ENCODE results near the gene GOLPH3.

Gene GOLPH3

DNA sequence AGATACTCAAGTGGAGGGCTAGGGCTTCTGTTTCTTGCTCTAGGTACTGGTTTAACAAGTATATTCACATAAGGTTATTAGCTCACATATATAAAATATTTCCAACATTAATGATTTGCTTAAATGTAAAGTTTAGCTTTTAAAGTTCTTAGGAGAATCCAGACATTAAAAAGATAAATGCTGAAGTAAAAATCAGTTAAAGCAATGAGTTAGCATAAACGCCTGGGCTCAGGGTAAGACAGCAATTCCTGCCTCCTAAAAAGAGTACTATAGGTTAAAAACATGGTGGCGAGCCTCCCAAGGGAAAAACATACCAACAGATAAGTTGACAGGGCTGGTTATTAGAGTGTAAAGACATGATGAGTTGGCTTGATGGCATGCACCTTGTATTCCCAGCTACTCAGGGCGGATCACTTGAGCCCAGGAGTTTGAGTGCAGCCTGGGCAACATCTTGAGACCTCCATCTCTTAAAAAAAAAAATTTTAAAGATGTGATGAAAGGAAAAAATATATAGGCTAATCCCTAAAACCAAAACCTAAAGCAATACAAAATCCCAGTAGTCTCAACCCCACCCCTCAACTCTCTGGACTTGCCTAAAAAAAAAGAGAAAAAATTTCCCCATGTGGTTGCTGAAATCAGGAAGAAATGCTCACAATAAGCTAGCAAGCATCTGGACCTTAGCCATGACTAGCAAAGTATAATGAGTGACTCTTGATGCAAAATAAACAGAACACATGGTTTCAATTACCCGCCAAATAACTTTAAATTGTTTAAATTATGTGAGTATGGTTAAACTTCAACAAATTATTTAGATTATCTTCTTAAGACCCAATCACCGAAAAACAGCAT is 3.6 kb downstream of the GOLPH3 start:
- no peak for DNase-seq

- no peak for DNase-seq
Measured at GRCh38 chr5:32168460-32169033, 5.6 kb downstream of the GOLPH3 start.

GRCh38 chr5:32165597-32165996 is 8.5 kb downstream of the GOLPH3 start:
- no peak for DNase-seq

- no peak for DNase-seq
Measured at GRCh38 chr5:32163785-32164184, 10.3 kb downstream of the GOLPH3 start.

DNA sequence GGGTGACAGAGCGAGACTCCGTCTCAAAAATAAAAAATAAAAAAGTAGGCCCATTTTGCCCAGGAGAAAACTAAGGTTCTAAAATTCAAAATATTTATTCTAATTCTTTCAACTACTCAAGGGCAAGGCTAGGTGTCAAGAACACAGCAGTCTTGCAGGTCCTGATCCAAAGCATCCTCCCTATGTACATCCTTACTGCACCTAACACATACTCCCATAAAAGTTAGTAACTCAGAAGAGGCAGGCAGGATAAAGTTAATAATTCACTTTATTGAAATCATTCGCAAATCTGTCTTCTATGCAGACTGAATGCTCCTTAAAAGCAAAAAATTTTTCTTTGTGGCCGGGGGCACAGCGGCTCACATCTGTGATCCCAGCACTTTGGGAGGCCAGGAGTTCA is 11.1 kb downstream of the GOLPH3 start:
- no peak for DNase-seq

GRCh38 chr5:32160228-32160627 is 13.9 kb downstream of the GOLPH3 start:
- no peak for DNase-seq

- no peak for DNase-seq
Measured at GRCh38 chr5:32159328-32160072, 14.6 kb downstream of the GOLPH3 start.

DNA sequence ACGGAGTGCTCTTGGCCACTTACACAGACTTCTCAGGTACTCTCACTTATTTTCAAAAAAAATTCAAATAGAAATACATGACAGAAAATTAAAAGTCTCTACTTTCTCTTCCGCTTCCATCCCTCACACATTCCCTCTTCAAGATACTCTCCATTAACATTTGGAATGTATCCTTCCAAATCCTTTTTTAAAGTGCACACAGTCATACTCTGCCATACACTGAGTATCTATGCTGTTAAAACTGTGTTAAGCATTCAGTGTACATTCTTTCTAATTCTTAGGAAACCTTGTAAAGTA is 15.5 kb downstream of the GOLPH3 start:
- no peak for DNase-seq

- no peak for DNase-seq
Measured at GRCh38 chr5:32157078-32157477, 17.0 kb downstream of the GOLPH3 start.

DNA sequence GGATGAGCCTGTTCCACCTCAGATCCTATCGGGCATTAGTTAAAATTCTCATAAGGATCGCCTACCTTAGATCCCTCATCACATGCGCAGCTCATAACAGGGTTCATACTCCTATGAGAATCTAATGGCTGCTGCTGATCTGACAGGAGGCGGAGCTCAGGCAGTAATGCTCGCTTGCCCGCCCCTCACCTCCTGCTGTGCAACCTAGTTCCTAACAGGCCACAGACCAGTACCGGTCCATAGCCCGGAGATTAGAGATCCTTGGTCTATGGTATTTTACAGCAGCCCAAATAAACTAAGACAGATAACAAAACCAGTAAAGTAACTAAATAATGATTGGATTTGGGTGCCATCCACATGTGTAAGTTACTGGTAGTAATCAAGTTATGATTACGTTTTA is 17.5 kb downstream of the GOLPH3 start:
- DNase-seq, result no peak

GRCh38 chr5:32155211-32155610 is 18.9 kb downstream of the GOLPH3 start:
- no peak for DNase-seq

DNA sequence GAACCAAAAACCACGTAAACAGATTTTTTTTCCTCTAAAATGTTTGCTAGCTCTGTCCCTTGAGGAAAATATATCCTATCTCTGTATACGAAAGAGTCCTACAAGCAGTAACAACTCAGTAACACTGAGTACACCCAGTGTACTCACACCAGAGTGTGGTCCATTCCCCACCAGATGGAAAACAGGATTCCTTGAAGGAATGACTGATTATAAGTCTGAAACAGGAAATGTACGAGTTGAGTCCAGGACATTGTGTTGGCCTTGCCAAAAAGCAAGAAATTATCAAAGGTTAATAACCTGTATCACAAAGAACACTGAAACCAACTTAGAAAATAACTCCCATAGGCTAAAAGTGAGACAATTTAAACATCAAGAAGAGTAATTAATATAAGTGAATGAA is 20.4 kb downstream of the GOLPH3 start:
- DNase-seq, result no peak

- no peak for DNase-seq
Measured at GRCh38 chr5:32151198-32151597, 22.9 kb downstream of the GOLPH3 start.

DNA sequence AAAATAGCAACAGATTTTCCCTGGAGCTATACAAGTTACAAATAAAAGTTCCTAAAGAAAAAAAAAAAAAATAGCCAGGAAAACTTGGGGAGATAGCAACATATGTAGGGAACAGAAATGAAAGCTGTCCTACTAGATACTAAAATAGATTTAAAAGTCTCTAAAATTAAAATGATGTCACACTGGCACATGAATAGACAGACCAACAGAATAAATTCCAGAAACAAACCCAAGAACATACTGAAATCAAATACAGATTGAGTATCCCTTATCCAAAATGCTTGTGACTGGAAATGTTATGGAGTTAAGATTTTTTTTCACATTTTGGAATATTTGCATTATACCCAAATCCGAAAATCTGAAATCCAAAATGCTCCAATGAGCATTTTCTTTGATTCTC is 23.8 kb downstream of the GOLPH3 start:
- DNase-seq, result no peak

DNA sequence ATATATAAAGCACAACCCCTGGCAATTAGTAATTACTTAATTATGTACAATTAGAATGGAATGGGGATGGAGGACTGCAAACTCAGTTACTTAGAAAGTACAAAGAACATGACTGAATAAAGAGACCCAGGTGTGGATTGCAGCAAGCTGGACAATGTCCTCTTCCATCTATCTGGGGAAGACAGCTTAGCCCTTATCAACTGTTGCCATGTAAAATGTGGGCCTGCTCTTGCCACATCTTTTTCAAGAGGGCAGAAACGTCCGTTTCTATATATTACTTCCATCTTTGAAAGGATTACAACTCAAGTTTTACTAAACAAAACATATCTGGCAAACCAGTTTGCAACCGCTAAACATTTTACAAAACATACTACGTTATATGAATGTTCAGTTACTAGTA is 26.2 kb downstream of the GOLPH3 start:
- DNase-seq, result no peak

GRCh38 chr5:32147236-32147635 is 26.9 kb downstream of the GOLPH3 start:
- no peak for DNase-seq

DNA sequence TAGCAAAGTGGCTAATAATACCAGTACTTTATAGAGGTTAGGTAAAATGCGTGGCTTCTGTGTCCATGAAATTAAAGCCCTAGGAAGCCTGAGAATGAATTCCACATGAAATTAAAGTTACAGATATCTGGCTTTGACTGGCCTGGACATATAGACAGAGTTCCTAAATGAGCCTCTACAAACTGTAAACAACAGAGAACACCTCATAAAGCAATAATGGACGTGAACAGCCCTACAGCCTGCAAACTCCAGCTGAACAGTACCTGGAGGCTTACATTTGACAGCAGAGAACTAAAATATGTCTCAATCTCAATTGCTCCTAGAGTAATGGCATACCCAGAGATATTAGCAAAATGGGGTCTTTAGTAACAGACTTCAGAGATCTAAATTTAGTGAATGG is 28.7 kb downstream of the GOLPH3 start:
- no peak for DNase-seq

GRCh38 chr5:32144378-32145207 is 29.5 kb downstream of the GOLPH3 start:
- DNase-seq, result no peak

- DNase-seq, result no peak
Measured at GRCh38 chr5:32143617-32144377, 30.3 kb downstream of the GOLPH3 start.

DNA sequence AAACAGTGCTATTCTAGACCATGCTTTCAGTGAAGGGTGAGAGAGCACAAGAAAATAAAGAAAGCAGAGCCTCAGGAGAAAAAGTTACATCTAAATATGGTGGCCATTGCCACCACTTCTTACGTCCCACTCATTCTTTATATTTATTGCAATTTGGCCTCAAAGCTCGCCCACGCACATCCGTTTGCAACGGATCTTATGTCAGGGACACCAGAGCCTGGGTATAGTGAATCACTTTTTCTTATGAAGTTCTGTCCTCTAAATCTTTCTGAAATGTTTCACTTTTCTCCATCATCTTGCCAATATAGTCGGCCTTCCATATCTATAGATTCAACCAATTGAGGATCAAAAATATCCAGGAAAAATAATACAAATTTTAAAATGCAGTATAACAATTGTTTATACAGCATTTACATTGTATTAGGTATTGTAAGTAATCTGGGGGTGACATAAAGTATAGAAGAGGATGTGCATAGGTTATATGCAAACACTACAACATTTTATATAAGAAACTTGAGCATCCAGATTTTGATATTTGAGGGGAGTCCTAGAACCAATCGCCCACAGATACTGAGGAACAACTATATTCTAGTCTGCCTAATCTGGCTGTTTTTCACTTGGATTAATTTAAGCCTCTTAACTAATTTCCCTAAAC is 35.2 kb downstream of the GOLPH3 start:
- no peak for DNase-seq

DNA sequence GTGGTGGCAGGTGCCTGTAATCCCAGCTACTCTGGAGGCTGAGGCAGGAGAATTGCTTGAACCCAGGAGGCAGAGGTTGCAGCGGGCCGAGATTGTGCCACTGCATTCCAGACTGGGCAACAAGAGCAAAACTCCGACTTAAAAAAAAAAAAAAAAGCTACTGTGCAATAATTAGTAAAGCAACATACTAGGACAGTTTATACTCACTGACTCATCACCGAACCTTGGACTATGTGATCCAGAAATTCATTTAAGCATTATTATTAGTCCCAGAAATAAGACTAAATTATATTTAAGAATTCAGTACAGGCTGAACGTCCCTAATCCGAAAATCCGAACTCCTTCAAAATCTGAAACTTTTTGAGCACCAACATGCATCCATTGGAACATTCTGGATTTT is 37.8 kb downstream of the GOLPH3 start:
- no peak for DNase-seq

DNA sequence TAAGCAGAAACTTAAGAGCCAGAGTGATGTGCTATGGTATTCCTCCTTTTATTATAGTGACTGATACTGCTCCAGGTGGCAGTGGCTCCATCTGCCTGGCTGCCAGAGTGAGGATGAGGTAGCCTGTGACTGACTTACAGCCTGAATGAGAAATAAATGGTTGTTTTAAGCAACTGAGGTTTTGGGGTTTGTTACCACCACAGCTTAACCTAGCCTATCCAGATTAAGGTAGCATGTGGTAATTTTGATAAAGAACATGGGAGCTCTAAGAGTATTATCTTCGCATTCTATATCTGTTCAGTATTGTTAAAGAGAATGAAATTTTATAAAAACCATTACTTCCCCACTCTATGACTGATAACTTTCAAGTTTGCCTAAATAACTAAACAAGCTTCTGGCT is 39.0 kb downstream of the GOLPH3 start:
- DNase-seq, result no peak

Measured in NCI-H2227 treated with DMSO at 0.1 percent for 48 hours (cell line).